GM12878 (cell line): ENCODE measurements around the gene NDUFB7.

Experiments
- CTCF ChIP-seq, 3 experiments: IDR thresholded peaks in 2 of 3; conservative IDR thresholded peaks in 1 of 3; 2 replicates each; pipeline ENCODE4 v1.5.1; 2011; ENCODE audit warnings: low read depth in 3 of 3, low read length in 3 of 3, mild to moderate bottlenecking in 3 of 3, control low read depth in 2 of 3, moderate library complexity in 2 of 3, inconsistent platforms in 1 of 3, mixed read lengths in 1 of 3; ENCODE audit not compliant: control insufficient read depth in 2 of 3, insufficient read depth in 1 of 3; ENCODE audit errors: extremely low read depth in 1 of 3
- DPF2 ChIP-seq: fragments of 450-650 bp; IDR thresholded peaks from 2 replicates; pipeline ENCODE4 v1.6.1; 2017; ENCODE audit warnings: mild to moderate bottlenecking
- EP300 ChIP-seq, 2 experiments: fragments of 150-350 bp in 1 of 2; IDR thresholded peaks; 2 replicates each; pipeline ENCODE4 v1.6.1; 2011 to 2012; ENCODE audit warnings: low read depth in 2 of 2, low read length in 2 of 2, borderline replicate concordance in 1 of 2, improper control_type of control experiment in 1 of 2, inconsistent platforms in 1 of 2; ENCODE audit not compliant: control insufficient read depth in 1 of 2
- ESRRA ChIP-seq: IDR thresholded peaks from 2 replicates; pipeline ENCODE4 v1.6.1; 2012; ENCODE audit warnings: mild to moderate bottlenecking, low read length, improper control_type of control experiment
- HDGF ChIP-seq: fragments of 450-650 bp; IDR thresholded peaks from 2 replicates; pipeline ENCODE4 v1.6.1; 2016; ENCODE audit warnings: antibody characterized with exemption
- KAT2A ChIP-seq: conservative IDR thresholded peaks from 2 replicates; pipeline ENCODE4 v1.6.1; 2011; ENCODE audit warnings: low read depth, low read length; ENCODE audit not compliant: control insufficient read depth
- KLF5 ChIP-seq: fragments of 450-650 bp; IDR thresholded peaks from 2 replicates; pipeline ENCODE4 v1.6.1; 2014; ENCODE audit warnings: mild to moderate bottlenecking; ENCODE audit not compliant: partially characterized antibody
- NBN ChIP-seq: fragments of 450-650 bp; IDR thresholded peaks from 2 replicates; pipeline ENCODE4 v1.6.1; 2016
- TF ChIP-seq, protein P1 (sequence below): IDR thresholded peaks from 2 replicates; pipeline ENCODE4 v1.6.1; 2012; ENCODE audit warnings: low read depth, low read length, improper control_type of control experiment

- TF ChIP-seq HDGF: no peak
- no peak for TF ChIP-seq ESRRA
- TF ChIP-seq, protein P1, sequence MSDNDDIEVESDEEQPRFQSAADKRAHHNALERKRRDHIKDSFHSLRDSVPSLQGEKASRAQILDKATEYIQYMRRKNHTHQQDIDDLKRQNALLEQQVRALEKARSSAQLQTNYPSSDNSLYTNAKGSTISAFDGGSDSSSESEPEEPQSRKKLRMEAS: no peak
- no peak for TF ChIP-seq CTCF (IDR thresholded peaks at IDR 0.05 in 2 of 3, conservative IDR thresholded peaks at IDR 0.05 in 1 of 3; ENCODE audit: control insufficient read depth in 2 of 3, extremely low read depth in 1 of 3, insufficient read depth in 1 of 3, low read depth in 3 of 3, low read length in 3 of 3)
- TF ChIP-seq KAT2A: no peak
- TF ChIP-seq DPF2: no peak
- no peak for TF ChIP-seq KLF5
- no peak for TF ChIP-seq EP300 (IDR thresholded peaks at IDR 0.05; ENCODE audit: borderline replicate concordance in 1 of 2, control insufficient read depth in 1 of 2, low read depth in 2 of 2, low read length in 2 of 2)
- TF ChIP-seq NBN: no peak
These were observed 30.9 kb downstream of the NDUFB7 start for GRCh38 chr19:14540741-14541525.
